Mesenchymal stem cell (in vitro differentiated cells and primary cell): ENCODE measurements around the gene WDR70.

ENCODE experiments used
- DNase-seq: peaks from one replicate; pipeline ENCODE4 v3.0.0-alpha.2; 2013
- H2AFZ ChIP-seq: one replicate; pipeline ENCODE4 v1.6.1; 2013; ENCODE audit warnings: low read depth, mild to moderate bottlenecking, control low read depth, inconsistent platforms, low read length, moderate library complexity
- H2AK5ac ChIP-seq: 2 replicates; pipeline ENCODE4 v1.6.1; 2013; ENCODE audit warnings: low read length, moderate library complexity, mild to moderate bottlenecking, inconsistent platforms; ENCODE audit not compliant: severe bottlenecking
- H2BK120ac ChIP-seq: one replicate; pipeline ENCODE4 v1.6.1; 2013; ENCODE audit warnings: low read depth, mild to moderate bottlenecking, inconsistent platforms, low read length, moderate library complexity
- H2BK12ac ChIP-seq, 2 experiments: one replicate each; pipeline ENCODE4 v1.6.1; 2013; ENCODE audit warnings: inconsistent platforms in 2 of 2, low read length in 2 of 2, mild to moderate bottlenecking in 2 of 2, moderate library complexity in 2 of 2, control low read depth in 1 of 2
- H2BK15ac ChIP-seq: one replicate; pipeline ENCODE4 v1.6.1; 2013; ENCODE audit warnings: mild to moderate bottlenecking, low read depth, inconsistent platforms; ENCODE audit not compliant: poor library complexity, severe bottlenecking
- H2BK5ac ChIP-seq: 2 replicates; pipeline ENCODE4 v1.6.1; 2013; ENCODE audit warnings: low read depth, mild to moderate bottlenecking, low read length, control low read depth, inconsistent platforms; ENCODE audit not compliant: poor library complexity, severe bottlenecking
- H3K14ac ChIP-seq, 2 experiments: one replicate each; pipeline ENCODE4 v1.6.1; 2013; ENCODE audit warnings: inconsistent platforms in 2 of 2, low read length in 2 of 2, control low read depth in 1 of 2, mild to moderate bottlenecking in 1 of 2, moderate library complexity in 1 of 2
- H3K18ac ChIP-seq, 2 experiments: one replicate each; pipeline ENCODE4 v1.6.1; 2013; ENCODE audit warnings: inconsistent platforms in 2 of 2, low read length in 2 of 2, control low read depth in 1 of 2, low read depth in 1 of 2, mild to moderate bottlenecking in 1 of 2
- H3K23ac ChIP-seq, 2 experiments: one replicate each; pipeline ENCODE4 v1.6.1; 2013; ENCODE audit warnings: inconsistent platforms in 2 of 2, low read length in 2 of 2, mild to moderate bottlenecking in 2 of 2, moderate library complexity in 2 of 2, control low read depth in 1 of 2
- H3K27ac ChIP-seq: 2 replicates; pipeline ENCODE4 v1.5.1; 2013; ENCODE audit warnings: mild to moderate bottlenecking, moderate library complexity, low read length, control low read depth, inconsistent platforms; ENCODE audit not compliant: poor library complexity, severe bottlenecking
- H3K27me3 ChIP-seq, 2 experiments: 2 replicates each; pipeline versions ENCODE4 v1.6.1 to v1.7.0; 2013; ENCODE audit warnings: low read length in 2 of 2, mild to moderate bottlenecking in 2 of 2, moderate library complexity in 2 of 2, control low read depth in 1 of 2, inconsistent platforms in 1 of 2; ENCODE audit not compliant: control insufficient read depth in 1 of 2, insufficient read depth in 1 of 2
- H3K36me3 ChIP-seq, 2 experiments: 2 replicates each; pipeline versions ENCODE4 v1.6.1 to v1.7.0; 2013; ENCODE audit warnings: low read length in 2 of 2, control low read depth in 1 of 2, inconsistent platforms in 1 of 2, low read depth in 1 of 2, mild to moderate bottlenecking in 1 of 2; ENCODE audit not compliant: insufficient read depth in 2 of 2, control insufficient read depth in 1 of 2
- H3K4ac ChIP-seq, 2 experiments: one replicate each; pipeline ENCODE4 v1.6.1; 2013; ENCODE audit warnings: inconsistent platforms in 2 of 2, low read length in 2 of 2, mild to moderate bottlenecking in 2 of 2, moderate library complexity in 2 of 2, control low read depth in 1 of 2, low read depth in 1 of 2
- H3K4me1 ChIP-seq: 2 replicates; pipeline ENCODE4 v1.6.1; 2013; ENCODE audit warnings: low read depth, low read length, control low read depth; ENCODE audit not compliant: control insufficient read depth, insufficient read depth
- H3K4me2 ChIP-seq: 2 replicates; pipeline ENCODE4 v1.6.1; 2013; ENCODE audit warnings: low read length, mild to moderate bottlenecking, inconsistent platforms; ENCODE audit not compliant: poor library complexity, severe bottlenecking
- H3K4me3 ChIP-seq, 2 experiments: 2 replicates each; pipeline versions ENCODE4 v1.5.1 to v1.7.0; 2013; ENCODE audit warnings: low read length in 2 of 2, mild to moderate bottlenecking in 2 of 2, control low read depth in 1 of 2, low read depth in 1 of 2; ENCODE audit not compliant: insufficient read depth in 1 of 2
- H3K79me1 ChIP-seq: replicated peaks from 2 replicates; pipeline ENCODE4 v1.6.1; 2013; ENCODE audit warnings: mild to moderate bottlenecking, control low read depth, low read length, inconsistent platforms; ENCODE audit not compliant: poor library complexity, severe bottlenecking
- H3K9ac ChIP-seq: 2 replicates; pipeline ENCODE4 v1.7.0; 2013; ENCODE audit warnings: mild to moderate bottlenecking, low read length, moderate library complexity
- H3K9me3 ChIP-seq: 2 replicates; pipeline ENCODE4 v1.7.0; 2013; ENCODE audit warnings: mild to moderate bottlenecking, low read length; ENCODE audit not compliant: control insufficient read depth
- H4K8ac ChIP-seq: one replicate; pipeline ENCODE4 v1.6.1; 2013; ENCODE audit warnings: inconsistent platforms, mild to moderate bottlenecking, low read length, moderate library complexity
- H4K91ac ChIP-seq: one replicate; pipeline ENCODE4 v1.6.1; 2013; ENCODE audit warnings: mild to moderate bottlenecking, low read length, inconsistent platforms
- WGBS: methylation state at CpG from one replicate; pipeline ENCODE4 v1.1.7; 2013; ENCODE audit warnings: mixed read lengths; 5-methylcytosine and 5-hydroxymethylcytosine counted together

WDR70 gene

DNA sequence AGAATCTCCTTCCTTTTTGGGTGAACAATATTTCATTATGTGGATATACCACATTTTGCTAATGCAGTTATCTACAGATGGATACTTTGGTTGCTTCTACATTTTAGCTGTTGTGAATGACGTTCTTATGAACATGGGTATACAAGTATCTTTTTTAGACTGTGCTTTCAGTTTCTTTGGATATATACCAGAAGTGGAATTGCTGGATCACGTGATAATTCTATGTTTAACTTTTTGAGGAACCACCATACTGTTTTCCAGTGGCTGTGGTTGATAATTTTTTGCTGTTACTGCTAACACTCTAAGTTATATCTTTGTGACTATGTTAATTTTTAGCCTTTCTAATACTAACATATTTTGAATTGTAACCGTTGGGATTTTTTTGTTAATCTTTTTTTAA, 12.5 kb downstream of the WDR70 start:
- no peak overlapping the region for H3K18ac ChIP-seq
- no peak overlapping the region for H2AK5ac ChIP-seq
- no peaks in the 10 kb centered on the region for H3K9me3 ChIP-seq
- no peak overlapping the region for H2AFZ ChIP-seq
- H2BK5ac ChIP-seq, result no peak overlapping the region
- whole genome bisulfite sequencing, result 86% methylated on average over 2 of the region's 3 CpGs
- no peak overlapping the region for H3K27ac ChIP-seq
- no peak overlapping the region for H2BK15ac ChIP-seq
- H3K4me3 ChIP-seq, result no peak overlapping the region
- peaks cover 8% of the 10 kb centered on the region for H3K79me1 ChIP-seq
- H3K4me2 ChIP-seq, result no peak overlapping the region
- no peak overlapping the region for H3K4ac ChIP-seq
- DNase-seq, result no peak
- H3K4me1 ChIP-seq, result no peaks in the 10 kb centered on the region
- no peak overlapping the region for H4K91ac ChIP-seq
- H3K36me3 ChIP-seq, result peaks cover 20 to 52% of the 10 kb centered on the region in 2 experiments
- no peak overlapping the region for H3K14ac ChIP-seq
- no peaks in the 10 kb centered on the region for H3K27me3 ChIP-seq
- no peak overlapping the region for H2BK120ac ChIP-seq
- no peak overlapping the region for H3K9ac ChIP-seq
- no peak overlapping the region for H2BK12ac ChIP-seq
- H4K8ac ChIP-seq, result no peak overlapping the region
- H3K23ac ChIP-seq, result no peak overlapping the region

DNA sequence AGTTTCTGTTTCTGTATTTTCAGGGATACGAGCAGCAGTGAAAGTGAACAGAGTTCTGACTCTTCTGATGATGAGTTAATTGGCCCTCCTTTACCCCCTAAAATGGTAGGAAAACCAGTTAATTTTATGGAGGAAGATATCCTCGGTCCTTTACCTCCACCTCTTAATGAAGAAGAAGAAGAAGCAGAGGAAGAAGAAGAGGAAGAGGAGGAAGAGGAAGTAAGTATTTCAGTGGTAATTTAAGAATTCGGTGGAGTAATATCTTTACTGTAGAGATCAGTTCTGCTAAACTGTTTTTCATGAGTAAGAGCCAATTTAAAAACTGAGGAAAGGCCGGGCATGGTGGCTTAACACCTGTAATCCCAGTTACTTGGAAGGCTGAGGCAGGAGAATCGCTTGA, 17.2 kb downstream of the WDR70 start:
- Histone ChIP-seq H3K9me3 (no peaks in the 10 kb centered on the region), H3K18ac (no peak overlapping the region), H3K23ac (no peak overlapping the region), H4K91ac (no peak overlapping the region), H2BK5ac (no peak overlapping the region), H3K4me1 (no peaks in the 10 kb centered on the region), H2AK5ac (no peak overlapping the region), H3K4me2 (no peak overlapping the region), H3K27me3 (no peaks in the 10 kb centered on the region), H3K36me3 (peaks cover 27 to 77% of the 10 kb centered on the region in 2 experiments), H3K79me1 (peaks cover 9% of the 10 kb centered on the region), H3K9ac (no peak overlapping the region), H3K14ac (no peak overlapping the region), H3K4me3 (no peak overlapping the region), H2AFZ (no peak overlapping the region), H2BK120ac (no peak overlapping the region), H3K27ac (no peak overlapping the region), H2BK12ac (no peak overlapping the region), H2BK15ac (no peak overlapping the region), H3K4ac (no peak overlapping the region), H4K8ac (no peak overlapping the region)
- 97% methylated on average over 5 of the region's 5 CpGs for WGBS
- DNase-seq, result no peak

DNA sequence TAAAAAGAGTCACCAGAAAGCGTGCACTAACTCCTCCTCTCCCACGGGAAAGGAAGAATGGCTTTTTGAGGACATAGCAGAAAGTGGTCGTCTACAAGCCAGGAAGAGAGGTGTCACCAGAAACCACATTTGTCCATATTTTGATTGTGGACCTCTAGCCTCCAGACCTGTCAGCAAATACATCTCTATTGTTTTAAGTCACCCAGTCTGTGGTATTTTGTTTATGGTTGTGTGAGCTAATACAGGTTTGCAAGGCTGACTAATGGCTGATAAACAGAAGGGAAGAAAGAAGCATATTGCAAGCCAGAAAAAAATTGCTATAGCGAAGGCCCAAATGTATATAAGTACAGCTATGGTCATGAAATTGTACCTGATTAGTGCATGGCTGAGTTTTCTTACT, 21.4 kb downstream of the WDR70 start:
- Histone ChIP-seq H4K91ac (no peak overlapping the region), H3K4me2 (no peak overlapping the region), H2BK12ac (no peak overlapping the region), H3K18ac (no peak overlapping the region), H3K9ac (no peak overlapping the region), H3K4me1 (no peaks in the 10 kb centered on the region), H2BK5ac (no peak overlapping the region), H2AFZ (no peak overlapping the region), H3K4ac (no peak overlapping the region), H3K14ac (no peak overlapping the region), H2BK120ac (no peak overlapping the region), H3K9me3 (no peaks in the 10 kb centered on the region), H3K27me3 (no peaks in the 10 kb centered on the region), H3K36me3 (peaks cover 12 to 66% of the 10 kb centered on the region in 2 experiments), H4K8ac (no peak overlapping the region), H3K27ac (no peak overlapping the region), H3K79me1 (peaks cover 3% of the 10 kb centered on the region), H3K4me3 (no peak overlapping the region), H2BK15ac (no peak overlapping the region), H2AK5ac (no peak overlapping the region), H3K23ac (no peak overlapping the region)
- peak; percentile 39 for DNase-seq
- 68% methylated on average over 4 of the region's 4 CpGs for WGBS

DNA sequence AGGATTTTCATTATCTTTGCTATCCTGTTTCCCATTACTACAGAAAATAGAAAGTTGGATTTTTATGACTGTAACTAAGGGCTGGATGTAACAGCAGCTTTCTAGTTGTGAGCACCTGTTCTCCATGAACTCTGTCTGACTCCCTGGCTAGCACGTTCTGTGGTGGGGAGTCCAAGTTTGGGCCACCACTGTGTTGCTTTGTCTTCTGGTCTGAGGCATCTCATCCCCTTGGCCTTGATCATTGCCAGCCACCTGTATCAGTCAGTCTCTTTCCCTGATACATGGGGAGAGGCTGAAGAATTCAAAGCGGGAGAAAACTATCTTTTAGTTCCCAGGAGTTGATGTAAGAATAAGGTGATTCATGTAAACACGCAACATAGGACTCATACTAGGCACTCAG, 33.4 kb downstream of the WDR70 start:
- no peak overlapping the region for H2BK12ac ChIP-seq
- H2AK5ac ChIP-seq, result no peak overlapping the region
- no peaks in the 10 kb centered on the region for H3K4me1 ChIP-seq
- no peaks in the 10 kb centered on the region for H3K27me3 ChIP-seq
- H3K23ac ChIP-seq, result no peak overlapping the region
- no peaks in the 10 kb centered on the region for H3K9me3 ChIP-seq
- H2AFZ ChIP-seq, result no peak overlapping the region
- H3K9ac ChIP-seq, result no peak overlapping the region
- H3K4ac ChIP-seq, result no peak overlapping the region
- no peak overlapping the region for H2BK5ac ChIP-seq
- no peak overlapping the region for H3K4me2 ChIP-seq
- DNase-seq, result no peak
- no peak overlapping the region for H2BK15ac ChIP-seq
- no peaks in the 10 kb centered on the region for H3K79me1 ChIP-seq
- H2BK120ac ChIP-seq, result no peak overlapping the region
- no peak overlapping the region for H3K14ac ChIP-seq
- no peak overlapping the region for H4K91ac ChIP-seq
- H3K36me3 ChIP-seq, result peaks cover 10 to 34% of the 10 kb centered on the region in 2 experiments
- H3K4me3 ChIP-seq, result no peak overlapping the region
- WGBS, result 94% methylated on average over 2 of the region's 3 CpGs
- H3K18ac ChIP-seq, result no peak overlapping the region
- H4K8ac ChIP-seq, result no peak overlapping the region
- H3K27ac ChIP-seq, result no peak overlapping the region
